ENCODE results near the gene UTS2B.

GRCh38 chr3:191379446-191379845 lies 49.1 kb upstream of the UTS2B start:
- TF ChIP-seq POLR2A (IDR thresholded peaks at IDR 0.05) (no peak), CTCF (IDR thresholded peaks at IDR 0.05) (no peak)
